IPS DF 19.7 (cell line): ENCODE results near the gene SLC22A5.
"Not testable (repeated sequence)": the region's sequence is repeated elsewhere in the genome, so short reads cannot be mapped to it uniquely, and the experiment has no call there.

Source experiments
- DNase-seq: peaks from one replicate; pipeline ENCODE4 v3.0.0-alpha.2; 2013; ENCODE audit warnings: low read depth, low spot score

Gene SLC22A5

DNA sequence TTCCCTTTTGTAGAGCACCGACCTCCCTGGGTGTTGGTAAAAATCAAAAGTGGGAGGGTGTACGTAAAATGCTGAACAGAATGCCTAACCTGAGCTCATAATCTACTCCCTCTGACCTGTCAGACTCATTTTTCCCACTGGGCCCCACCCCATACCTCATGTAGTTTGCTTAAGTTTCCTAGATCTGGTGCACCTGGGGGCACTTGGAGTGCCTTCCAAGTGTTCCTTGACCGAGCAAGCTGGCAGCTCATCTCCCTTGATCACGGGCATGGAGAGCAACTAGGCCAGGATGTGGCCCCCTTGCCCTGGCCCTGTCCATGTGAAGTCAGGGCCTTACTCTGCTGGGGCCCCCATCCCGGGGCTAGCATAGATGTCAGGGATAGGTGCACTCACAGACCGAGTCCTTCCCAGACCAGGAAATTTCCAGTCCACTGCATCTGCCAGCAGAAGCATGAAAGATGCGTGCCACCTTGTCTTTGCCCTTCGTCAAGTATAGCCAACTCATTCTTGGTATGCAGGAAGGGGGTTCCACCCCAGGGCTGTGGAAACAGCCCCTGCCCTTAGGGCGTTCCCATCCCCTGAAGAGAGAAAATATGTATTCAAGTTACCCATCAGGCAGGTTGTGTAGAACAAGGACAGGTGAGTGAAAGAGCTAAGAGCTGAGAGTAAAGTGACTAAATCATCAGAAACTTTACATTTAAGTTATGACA, 41.9 kb downstream of the SLC22A5 start:
- DNase-seq: no peak

DNA sequence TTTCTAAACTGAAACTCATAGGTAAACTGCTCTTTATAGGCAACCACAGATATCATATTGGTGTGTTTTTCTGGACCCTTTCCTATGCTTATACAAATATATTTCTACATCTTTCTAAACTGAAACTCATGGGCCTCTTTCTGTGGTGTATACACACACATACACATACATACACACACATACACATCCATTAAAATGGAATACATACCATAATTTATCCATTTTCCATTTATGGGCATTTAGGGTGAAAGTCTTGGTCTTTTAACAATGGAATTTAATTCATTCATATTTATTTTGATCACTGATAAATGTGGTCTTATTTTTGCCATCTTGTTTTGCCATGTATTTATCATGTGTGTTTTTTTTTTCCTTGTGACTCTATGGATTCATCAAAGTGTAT, 44.1 kb downstream of the SLC22A5 start:
- no peak for DNase-seq

- DNase-seq: no peak
Measured at GRCh38 chr5:132414634-132415378, 45.3 kb downstream of the SLC22A5 start.

DNA sequence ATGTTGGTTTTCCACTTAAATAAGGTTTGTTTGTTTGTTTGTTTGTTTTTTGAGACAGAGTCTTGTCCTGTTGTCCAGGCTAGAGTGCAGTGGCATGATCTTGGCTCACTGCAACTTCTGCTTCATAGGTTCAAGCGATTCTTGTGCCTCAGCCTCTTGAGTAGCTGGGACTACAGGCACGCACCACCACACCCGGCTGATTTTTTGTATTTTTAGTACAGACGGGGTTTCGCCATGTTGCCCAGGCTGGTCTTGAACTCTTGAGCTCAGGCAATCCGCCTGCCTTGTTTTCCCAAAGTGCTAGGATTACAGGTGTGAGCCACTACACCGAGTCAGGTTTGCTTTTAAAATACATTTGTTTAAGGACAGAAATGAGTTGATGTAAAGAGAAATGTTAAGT, 46.0 kb downstream of the SLC22A5 start:
- DNase-seq: not testable (repeated sequence)

DNA sequence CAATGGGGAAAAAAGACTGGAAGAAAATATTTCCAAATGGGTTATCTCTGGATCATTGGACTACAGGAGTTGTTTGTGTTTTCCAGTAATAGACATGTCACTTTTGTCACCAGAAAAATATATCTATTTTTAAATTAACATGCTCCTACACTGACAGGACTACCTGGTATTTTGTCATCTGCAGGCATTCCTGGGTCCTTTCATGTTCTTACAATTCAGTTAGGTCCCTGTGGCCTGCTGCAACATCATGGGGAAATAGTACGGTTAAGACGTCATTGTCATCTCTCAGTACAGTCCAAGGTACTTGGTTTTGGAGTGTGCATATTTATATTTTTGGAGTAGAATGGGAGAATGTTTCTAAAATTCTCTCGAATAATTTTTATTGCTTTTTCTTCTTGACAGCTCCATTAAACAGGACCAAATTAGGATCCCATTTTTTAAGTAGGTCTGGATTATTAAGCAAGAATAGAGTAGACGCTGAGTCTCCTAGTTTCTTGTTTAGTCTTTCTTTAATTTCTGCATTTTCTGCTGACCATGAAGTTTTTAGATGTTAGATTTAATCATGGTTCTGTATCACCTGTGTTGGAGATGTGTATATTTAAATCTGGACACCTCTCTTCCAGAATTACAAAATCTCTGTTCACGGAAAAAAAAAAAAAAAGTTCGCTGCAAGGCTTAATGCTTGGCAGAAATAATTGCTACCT, 46.9 kb downstream of the SLC22A5 start:
- no peak for DNase-seq

DNA sequence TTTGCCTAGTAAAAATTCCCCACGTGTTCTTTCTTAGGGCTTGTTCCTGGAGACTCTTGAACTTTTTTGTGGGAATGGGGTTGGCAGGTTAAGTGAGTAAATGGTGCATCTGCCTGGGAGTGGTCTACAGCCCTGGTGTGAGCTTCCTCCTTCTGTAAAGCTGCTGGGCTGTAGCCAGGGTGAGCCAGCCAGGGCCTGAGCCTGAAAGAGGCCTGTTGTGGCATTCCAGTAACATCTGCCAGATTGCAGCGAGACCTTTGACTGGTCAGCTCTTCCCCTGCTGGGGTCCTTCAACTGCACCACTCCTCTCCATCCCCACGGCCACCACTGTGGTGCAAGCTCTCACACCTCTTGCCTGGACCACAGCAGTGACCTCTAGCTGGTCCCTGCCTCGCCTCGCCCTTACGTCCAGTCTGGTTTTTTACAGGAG, 47.5 kb downstream of the SLC22A5 start:
- DNase-seq: no peak

DNA sequence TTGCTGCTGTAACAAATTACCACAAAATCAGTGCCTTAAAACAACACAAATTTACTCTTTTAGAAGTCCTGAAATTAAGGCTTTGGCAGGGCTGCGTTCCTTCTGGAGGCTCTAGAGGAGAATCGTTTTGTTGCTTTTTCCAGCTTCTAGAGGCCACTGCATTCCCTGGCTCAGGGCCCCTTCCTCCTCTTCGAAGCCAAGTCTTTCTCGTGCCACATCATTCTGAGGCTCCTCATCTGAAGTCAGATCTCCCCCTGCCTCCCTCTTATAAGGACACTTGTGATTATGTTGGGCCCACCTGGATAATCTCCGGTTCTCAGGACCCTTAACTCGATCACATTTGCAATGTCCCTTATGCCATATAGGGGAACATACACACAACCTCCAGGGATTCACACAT, 48.0 kb downstream of the SLC22A5 start:
- no peak for DNase-seq

DNA sequence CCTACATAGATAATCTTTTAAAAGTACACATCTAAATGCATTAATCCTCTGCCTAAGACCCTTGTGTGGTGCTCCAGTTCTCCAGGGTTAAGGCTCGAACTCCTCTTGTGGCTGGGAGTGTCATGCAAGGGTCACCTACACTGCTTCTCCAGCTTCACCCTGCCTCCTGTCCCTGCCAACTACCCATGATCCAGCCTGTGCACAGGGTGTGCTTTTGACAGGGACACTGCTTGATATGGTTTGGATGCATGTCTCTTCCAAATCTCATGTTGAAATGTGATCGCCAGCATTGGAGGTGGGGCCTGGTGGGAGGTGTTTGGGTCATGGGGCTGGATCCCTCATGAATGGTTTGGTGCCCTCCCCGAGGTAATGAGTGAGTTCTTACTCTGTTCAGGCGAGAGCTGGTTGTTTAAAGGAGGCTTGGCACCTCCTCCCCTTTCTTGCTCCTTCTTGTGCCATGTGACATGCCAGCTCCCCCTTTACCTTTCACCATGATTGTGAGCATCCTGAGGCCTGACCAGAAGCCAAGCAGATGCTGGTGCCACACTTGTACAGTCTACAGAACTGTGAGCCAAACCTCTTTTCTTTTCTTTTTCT, 48.5 kb downstream of the SLC22A5 start:
- no peak for DNase-seq

DNA sequence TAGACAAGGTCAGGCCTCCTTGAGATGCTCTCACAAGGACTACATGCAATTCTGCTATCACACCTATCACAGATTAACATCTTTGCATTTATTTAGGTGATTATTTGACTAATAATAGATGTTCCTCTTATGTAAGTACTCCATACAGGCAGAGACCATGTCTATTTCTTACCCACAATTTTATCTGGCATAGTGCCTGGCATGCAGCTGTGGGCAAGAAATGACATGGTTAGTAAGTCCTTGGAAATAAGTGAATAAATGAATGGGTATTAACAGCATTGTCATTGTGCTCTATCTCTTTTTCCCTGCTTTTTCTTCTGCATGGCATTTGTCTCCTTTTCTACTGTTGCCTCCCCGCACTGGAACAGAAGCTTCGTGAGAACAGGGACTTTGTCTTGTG, 49.4 kb downstream of the SLC22A5 start:
- no peak for DNase-seq

DNA sequence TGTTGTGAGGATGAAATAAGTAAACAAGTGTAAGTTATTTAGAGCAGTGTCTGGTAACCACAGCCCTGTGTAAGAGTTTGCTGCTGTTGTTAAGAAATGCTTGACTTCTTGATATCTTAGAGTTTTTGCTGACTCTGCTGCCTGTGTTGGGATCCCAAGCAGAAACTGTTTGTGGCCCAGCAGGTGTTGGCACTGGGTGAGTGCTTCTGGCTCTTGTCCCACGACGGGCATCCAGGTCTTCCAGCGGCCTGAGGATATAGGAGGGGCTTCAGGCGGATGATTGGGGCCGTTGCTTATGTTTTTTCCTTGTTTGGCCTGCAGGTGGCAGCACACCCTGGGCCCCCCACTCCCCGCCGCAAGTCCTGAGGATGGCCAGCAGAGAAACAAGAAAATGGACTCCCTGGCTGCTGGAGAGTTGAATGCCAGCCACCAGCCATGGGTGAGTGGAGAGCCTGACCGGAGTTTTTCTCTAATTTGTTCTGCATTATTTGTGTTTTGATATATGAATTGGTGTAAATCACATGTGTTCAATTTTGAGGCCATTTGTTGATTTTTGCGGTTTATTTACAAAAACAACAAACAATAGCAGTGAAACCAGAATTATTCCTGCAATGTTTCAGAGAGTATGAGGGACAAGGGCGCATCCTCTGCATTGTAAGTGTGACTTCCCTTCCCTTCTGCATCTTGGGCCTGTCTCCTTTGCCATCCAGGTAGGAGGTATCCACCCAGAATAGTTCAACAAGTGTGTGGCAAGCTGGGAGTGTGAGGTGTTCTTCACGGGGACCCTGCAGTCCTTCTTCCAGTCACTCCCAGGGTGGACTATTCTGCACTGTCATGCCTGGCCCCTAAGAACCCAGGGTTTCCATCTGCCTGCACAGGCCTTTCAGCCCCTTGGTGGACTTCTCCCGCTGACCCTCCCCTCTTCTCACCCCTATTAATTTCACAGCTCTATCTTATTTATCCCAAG, 50.3 kb downstream of the SLC22A5 start:
- no peak for DNase-seq

GRCh38 chr5:132420706-132421272, 51.3 kb downstream of the SLC22A5 start:
- DNase-seq: no peak

DNA sequence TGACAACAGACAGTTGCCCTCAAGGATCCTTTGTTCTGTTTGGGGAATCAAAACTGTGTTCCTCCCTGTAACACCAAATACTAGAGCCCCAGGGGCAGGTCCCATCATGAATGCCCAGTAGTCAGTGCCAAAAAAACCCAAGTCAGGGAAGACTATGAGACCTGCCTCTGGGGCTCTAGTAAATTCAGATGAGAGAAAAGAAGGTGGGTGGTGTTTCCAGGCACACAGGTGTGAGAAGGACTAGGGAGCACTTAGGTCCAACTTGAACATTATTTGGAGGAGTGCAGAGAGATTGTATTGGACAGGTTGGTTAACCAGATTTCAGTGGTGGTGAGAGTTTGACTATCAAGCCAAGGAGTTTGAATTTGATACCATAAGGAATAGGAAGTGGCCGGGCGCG, 52.0 kb downstream of the SLC22A5 start:
- DNase-seq: no peak

GRCh38 chr5:132422720-132423437, 53.4 kb downstream of the SLC22A5 start:
- DNase-seq: no peak

GRCh38 chr5:132423438-132423898, 54.0 kb downstream of the SLC22A5 start:
- DNase-seq: no peak

- no peak for DNase-seq
Measured at GRCh38 chr5:132424167-132424880, 54.8 kb downstream of the SLC22A5 start.

- DNase-seq: no peak
Measured at GRCh38 chr5:132425009-132425937, 55.8 kb downstream of the SLC22A5 start.

- no peak for DNase-seq
Measured at GRCh38 chr5:132425975-132426524, 56.5 kb downstream of the SLC22A5 start.
